Sigmoid colon (tissue), 3 donors: Measurements from ENCODE around the gene ZNF774.

ENCODE experiments used
- POLR2A ChIP-seq, 2 donors: fragments of 450-650 bp; IDR thresholded peaks; one replicate each; pipeline ENCODE4 v1.6.1; 2016; ENCODE audit warnings: antibody characterized with exemption in 2 of 2, mild to moderate bottlenecking in 2 of 2, moderate library complexity in 2 of 2
- TF ChIP-seq, protein P1 (sequence below), 4 experiments: fragments of 450-650 bp in 3 of 4; fragments of 200-600 bp in 1 of 4; IDR thresholded peaks; one replicate each; pipeline ENCODE4 v1.5.1; 2016 to 2019; ENCODE audit warnings: antibody characterized with exemption in 4 of 4, mild to moderate bottlenecking in 3 of 4, moderate library complexity in 2 of 4

DNA sequence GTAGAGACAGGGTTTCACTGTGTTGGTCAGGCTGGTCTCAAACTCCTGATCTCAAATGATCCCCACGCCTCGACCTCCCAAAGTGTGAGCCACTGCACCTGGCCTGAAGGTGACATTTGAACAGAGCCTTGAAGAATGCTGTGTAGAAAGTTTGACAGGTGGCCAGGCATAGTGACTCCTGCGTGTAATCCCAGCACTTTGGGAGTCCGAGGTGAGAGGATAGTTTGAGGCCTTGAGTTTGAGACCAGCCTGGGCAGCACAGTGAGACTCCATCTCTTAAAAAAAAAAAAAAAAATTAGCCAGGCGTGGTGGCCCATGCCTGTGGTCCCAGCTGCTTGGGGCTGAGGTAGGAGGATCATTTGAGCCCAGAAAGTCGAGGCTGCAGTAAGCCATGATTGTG, 37.4 kb downstream of the ZNF774 start:
- TF ChIP-seq, protein P1, sequence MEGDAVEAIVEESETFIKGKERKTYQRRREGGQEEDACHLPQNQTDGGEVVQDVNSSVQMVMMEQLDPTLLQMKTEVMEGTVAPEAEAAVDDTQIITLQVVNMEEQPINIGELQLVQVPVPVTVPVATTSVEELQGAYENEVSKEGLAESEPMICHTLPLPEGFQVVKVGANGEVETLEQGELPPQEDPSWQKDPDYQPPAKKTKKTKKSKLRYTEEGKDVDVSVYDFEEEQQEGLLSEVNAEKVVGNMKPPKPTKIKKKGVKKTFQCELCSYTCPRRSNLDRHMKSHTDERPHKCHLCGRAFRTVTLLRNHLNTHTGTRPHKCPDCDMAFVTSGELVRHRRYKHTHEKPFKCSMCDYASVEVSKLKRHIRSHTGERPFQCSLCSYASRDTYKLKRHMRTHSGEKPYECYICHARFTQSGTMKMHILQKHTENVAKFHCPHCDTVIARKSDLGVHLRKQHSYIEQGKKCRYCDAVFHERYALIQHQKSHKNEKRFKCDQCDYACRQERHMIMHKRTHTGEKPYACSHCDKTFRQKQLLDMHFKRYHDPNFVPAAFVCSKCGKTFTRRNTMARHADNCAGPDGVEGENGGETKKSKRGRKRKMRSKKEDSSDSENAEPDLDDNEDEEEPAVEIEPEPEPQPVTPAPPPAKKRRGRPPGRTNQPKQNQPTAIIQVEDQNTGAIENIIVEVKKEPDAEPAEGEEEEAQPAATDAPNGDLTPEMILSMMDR (IDR thresholded peaks at IDR 0.05) = no peak
- TF ChIP-seq POLR2A (IDR thresholded peaks at IDR 0.05) = no peak
